Activated T-helper 1 cell treated with anti-CD3 and anti-CD28 coated beads, Interleukin-12 subunit alpha, Interleukin-12 subunit beta, Interleukin-2, Interleukin-4 antibody, amounts not matched to agents 30 ng/mL and 10 ng/mL and 1 ng/mL, durations not matched to agents 14 hours and 24 hours and 36 hours (primary cell): ENCODE data around the gene RXRB. TPM values are rescaled to one million over a fixed set of nuclear protein-coding genes. Genes with fewer than 3 reads are reported as not detected.
A peak's percentile ranks its signal among the peaks of the same experiment; 100 is the strongest.

Experiments used
- DNase-seq: peaks from one replicate; pipeline ENCODE4 v3.0.0; 2021; ENCODE audit warnings: low spot score
- H3K27ac Mint-ChIP-seq: one replicate; pipeline ENCODE4 v1.8.0; 2021; ENCODE audit warnings: mild to moderate bottlenecking, mixed read lengths
- H3K27me3 Mint-ChIP-seq: one replicate; pipeline ENCODE4 v1.8.0; 2022; ENCODE audit warnings: mild to moderate bottlenecking, moderate library complexity, mixed read lengths; ENCODE audit not compliant: insufficient read depth
- H3K36me3 Mint-ChIP-seq: one replicate; pipeline ENCODE4 v1.8.0; 2021; ENCODE audit warnings: low read depth, mixed read lengths
- H3K4me1 Mint-ChIP-seq: one replicate; pipeline ENCODE4 v1.8.0; 2021; ENCODE audit warnings: low read depth, mixed read lengths
- H3K4me3 Mint-ChIP-seq: one replicate; pipeline ENCODE4 v1.8.0; 2021; ENCODE audit warnings: mild to moderate bottlenecking, moderate library complexity, mixed read lengths
- H3K9me3 Mint-ChIP-seq: one replicate; pipeline ENCODE4 v1.8.0; 2021; ENCODE audit warnings: mixed read lengths
- intact Hi-C: fragments of 100-400 bp; cut with micrococcal nuclease; formaldehyde crosslinking; loops from one replicate; pipeline ENCODE4 v1.15.1; 2024
- total RNA-seq: library from RNA; stranded (reverse); gene quantifications from 2 replicates; pipeline ENCODE4 v1.2.3, GENCODE V29; 2022

RXRB gene
- total RNA-seq, 1 donor from 2014 or later: 47.4 TPM

- DNase-seq: peak; percentile 84
- peaks cover 30% of the 10 kb centered on the region for H3K36me3 Mint-ChIP-seq
- H3K9me3 Mint-ChIP-seq: no peaks in the 10 kb centered on the region
- peaks cover 50% of the 10 kb centered on the region for H3K4me1 Mint-ChIP-seq
- H3K27ac Mint-ChIP-seq: peak within 1 kb of the TSS; percentile 96
- intact Hi-C loops: loop anchor here (1.0 to 10.0 kb wide), 6 partner anchors 8 to 1544 kb away; partner anchors contain the start of genes C6orf47, CSNK2B, GPANK1 and ITPR3
- H3K27me3 Mint-ChIP-seq: peaks cover 14% of the 10 kb centered on the region
- peak within 1 kb of the TSS; percentile 91 for H3K4me3 Mint-ChIP-seq
Observed at GRCh38 chr6:33208091-33208967, 7.9 kb upstream of the RXRB start, which contains the start of gene RING1. Gene RING1 (plus strand): TSS chr6:33208500. CDS start chr6:33208823, 323 bp downstream.

- H3K9me3 Mint-ChIP-seq: no peaks in the 10 kb centered on the region
- H3K4me1 Mint-ChIP-seq: peaks cover 51% of the 10 kb centered on the region
- peak overlapping the region; percentile 96 for H3K27ac Mint-ChIP-seq
- DNase-seq: no peak
- peaks cover 7% of the 10 kb centered on the region for H3K27me3 Mint-ChIP-seq
- peaks cover 36% of the 10 kb centered on the region for H3K36me3 Mint-ChIP-seq
- intact Hi-C loops: loop anchor here (1.0 to 10.0 kb wide), 6 partner anchors 7 to 1543 kb away; partner anchors contain the start of genes C6orf47, CSNK2B, GPANK1 and ITPR3
- H3K4me3 Mint-ChIP-seq: peak overlapping the region; percentile 91
Observed at GRCh38 chr6:33207552-33208090, 7.2 kb upstream of the RXRB start.

- intact Hi-C loops: loop anchor here (10.0 kb wide), 3 partner anchors 368 to 1542 kb away; partner anchors contain the start of genes C6orf47, CSNK2B, GPANK1 and LY6G5B
- Mint-ChIP-seq H3K27ac (no peak overlapping the region), H3K9me3 (no peaks in the 10 kb centered on the region), H3K4me1 (peaks cover 54% of the 10 kb centered on the region), H3K4me3 (peak overlapping the region; percentile 100), H3K27me3 (peaks cover under 1% of the 10 kb centered on the region), H3K36me3 (peaks cover 36% of the 10 kb centered on the region)
- no peak for DNase-seq
Observed at GRCh38 chr6:33206864-33207551, 6.5 kb upstream of the RXRB start.

GRCh38 chr6:33206027-33206863, 5.8 kb upstream of the RXRB start:
- Mint-ChIP-seq H3K4me1 (peaks cover 61% of the 10 kb centered on the region), H3K9me3 (no peaks in the 10 kb centered on the region), H3K27me3 (no peaks in the 10 kb centered on the region), H3K4me3 (peak overlapping the region; percentile 100), H3K36me3 (peaks cover 41% of the 10 kb centered on the region), H3K27ac (peak overlapping the region; percentile 96)
- intact Hi-C loops: loop anchor here (10.0 kb wide), 3 partner anchors 369 to 1541 kb away; partner anchors contain the start of genes C6orf47, CSNK2B, GPANK1 and LY6G5B
- no peak for DNase-seq

- Mint-ChIP-seq H3K36me3 (peaks cover 42% of the 10 kb centered on the region), H3K9me3 (no peaks in the 10 kb centered on the region), H3K4me1 (peaks cover 69% of the 10 kb centered on the region), H3K27me3 (no peaks in the 10 kb centered on the region), H3K4me3 (peak overlapping the region; percentile 100), H3K27ac (peak overlapping the region; percentile 96)
- intact Hi-C loops: loop anchor here (10.0 kb wide), 3 partner anchors 369 to 1541 kb away; partner anchors contain the start of genes C6orf47, CSNK2B, GPANK1 and LY6G5B
- no peak for DNase-seq
Observed at GRCh38 chr6:33205191-33206026, 4.9 kb upstream of the RXRB start.

GRCh38 chr6:33204415-33205190, 4.1 kb upstream of the RXRB start, which contains the start of gene HSD17B8:
Gene HSD17B8 (plus strand): TSS chr6:33204655. CDS start chr6:33204669, 14 bp downstream.
- Mint-ChIP-seq H3K4me3 (peak within 1 kb of the TSS; percentile 100), H3K9me3 (no peaks in the 10 kb centered on the region), H3K27ac (peak within 1 kb of the TSS; percentile 96), H3K36me3 (peaks cover 36% of the 10 kb centered on the region), H3K4me1 (peaks cover 69% of the 10 kb centered on the region), H3K27me3 (no peaks in the 10 kb centered on the region)
- peak; percentile 88 for DNase-seq
- intact Hi-C loops: loop anchor here (10.0 kb wide), 3 partner anchors 370 to 1540 kb away; partner anchors contain the start of genes C6orf47, CSNK2B, GPANK1 and LY6G5B

GRCh38 chr6:33204165-33204414, 3.6 kb upstream of the RXRB start:
- peaks cover 69% of the 10 kb centered on the region for H3K4me1 Mint-ChIP-seq
- H3K27me3 Mint-ChIP-seq: no peaks in the 10 kb centered on the region

GRCh38 chr6:33203443-33204164, 3.1 kb upstream of the RXRB start:
- Mint-ChIP-seq H3K4me1 (peaks cover 69% of the 10 kb centered on the region), H3K9me3 (no peaks in the 10 kb centered on the region), H3K4me3 (peak overlapping the region; percentile 100), H3K36me3 (peaks cover 33% of the 10 kb centered on the region), H3K27me3 (no peaks in the 10 kb centered on the region), H3K27ac (peak overlapping the region; percentile 79)
- DNase-seq: no peak
- intact Hi-C loops: loop anchor here (10.0 kb wide), 3 partner anchors 371 to 1539 kb away; partner anchors contain the start of genes C6orf47, CSNK2B, GPANK1 and LY6G5B

More at GRCh38 chr6:33204165-33204414, 3.6 kb upstream of the RXRB start:
- DNase-seq: no peak
- Mint-ChIP-seq H3K27ac (peak overlapping the region; percentile 79), H3K9me3 (no peaks in the 10 kb centered on the region), H3K36me3 (peaks cover 33% of the 10 kb centered on the region), H3K4me3 (peak overlapping the region; percentile 100)
- intact Hi-C loops: loop anchor here (10.0 kb wide), 3 partner anchors 371 to 1539 kb away; partner anchors contain the start of genes C6orf47, CSNK2B, GPANK1 and LY6G5B

- intact Hi-C loops: loop anchor here (10.0 kb wide), 3 partner anchors 372 to 1538 kb away; partner anchors contain the start of genes C6orf47, CSNK2B, GPANK1 and LY6G5B
- no peaks in the 10 kb centered on the region for H3K27me3 Mint-ChIP-seq
- H3K27ac Mint-ChIP-seq: peak overlapping the region; percentile 8
- peak overlapping the region; percentile 100 for H3K4me3 Mint-ChIP-seq
- no peak for DNase-seq
- H3K4me1 Mint-ChIP-seq: peaks cover 77% of the 10 kb centered on the region
- H3K9me3 Mint-ChIP-seq: no peaks in the 10 kb centered on the region
- peaks cover 33% of the 10 kb centered on the region for H3K36me3 Mint-ChIP-seq
Observed at GRCh38 chr6:33202799-33203198, 2.3 kb upstream of the RXRB start.

GRCh38 chr6:33201935-33202334, 1.5 kb upstream of the RXRB start:
- Mint-ChIP-seq H3K4me3 (peak overlapping the region; percentile 100), H3K27me3 (no peaks in the 10 kb centered on the region), H3K4me1 (peaks cover 85% of the 10 kb centered on the region), H3K36me3 (peaks cover 39% of the 10 kb centered on the region), H3K9me3 (no peaks in the 10 kb centered on the region), H3K27ac (peak overlapping the region; percentile 82)
- intact Hi-C loops: loop anchor here (2.0 to 10.0 kb wide), 7 partner anchors 217 to 1537 kb away; partner anchors contain the start of genes C6orf47, CSNK2B, CUTA and GPANK1
- DNase-seq: no peak
